GM19395 (cell line): ENCODE data around the gene LRBA.
"Not testable (repeated sequence)": the region's sequence is repeated elsewhere in the genome, so short reads cannot be mapped to it uniquely, and the experiment has no call there.

ENCODE experiments used
- ATAC-seq: cut with Tn5 transposase; IDR thresholded peaks from one replicate; pipeline ENCODE4 v1.9.1; 2021; ENCODE audit warnings: mild to moderate bottlenecking, moderate library complexity; ENCODE audit not compliant: unreplicated experiment

LRBA gene

GRCh38 chr4:150540536-150540935 lies 474.5 kb downstream of the LRBA start:
- ATAC-seq = no peak

- not testable (repeated sequence) for ATAC-seq
Measured at GRCh38 chr4:150537911-150538310, 477.2 kb downstream of the LRBA start.

- no peak for ATAC-seq
Measured at GRCh38 chr4:150534818-150535217, 480.3 kb downstream of the LRBA start.

- ATAC-seq = no peak
Measured at GRCh38 chr4:150533673-150534072, 481.4 kb downstream of the LRBA start.

- no peak for ATAC-seq
Measured at GRCh38 chr4:150525321-150525868, 489.7 kb downstream of the LRBA start.

GRCh38 chr4:150518559-150518958 lies 496.5 kb downstream of the LRBA start:
- no peak for ATAC-seq

GRCh38 chr4:150515135-150515534 lies 499.9 kb downstream of the LRBA start:
- ATAC-seq = no peak

- no peak for ATAC-seq
Measured at GRCh38 chr4:150514709-150515108, 500.4 kb downstream of the LRBA start.

GRCh38 chr4:150510176-150510865 lies 504.8 kb downstream of the LRBA start:
- ATAC-seq = no peak

- not testable (repeated sequence) for ATAC-seq
Measured at GRCh38 chr4:150507656-150508055, 507.4 kb downstream of the LRBA start.

GRCh38 chr4:150501983-150502382 lies 513.1 kb downstream of the LRBA start:
- ATAC-seq = no peak

- no peak for ATAC-seq
Measured at GRCh38 chr4:150501009-150501727, 513.9 kb downstream of the LRBA start.

- ATAC-seq = no peak
Measured at GRCh38 chr4:150497612-150498011, 517.5 kb downstream of the LRBA start.

- ATAC-seq = no peak
Measured at GRCh38 chr4:150495550-150495949, 519.5 kb downstream of the LRBA start.

GRCh38 chr4:150493851-150494250 lies 521.2 kb downstream of the LRBA start:
- ATAC-seq = no peak

GRCh38 chr4:150491132-150492049 lies 523.7 kb downstream of the LRBA start:
- ATAC-seq = no peak

- ATAC-seq = no peak
Measured at GRCh38 chr4:150482581-150482980, 532.5 kb downstream of the LRBA start.

GRCh38 chr4:150479657-150480056 lies 535.4 kb downstream of the LRBA start:
- ATAC-seq = no peak

GRCh38 chr4:150477869-150478268 lies 537.2 kb downstream of the LRBA start:
- ATAC-seq = no peak

- no peak for ATAC-seq
Measured at GRCh38 chr4:150476776-150477175, 538.3 kb downstream of the LRBA start.

GRCh38 chr4:150475763-150476162 lies 539.3 kb downstream of the LRBA start:
- ATAC-seq = no peak
